Medulla oblongata (tissue), 1 donor: ENCODE data around the gene CLIP4.
A peak's percentile ranks its signal among the peaks of the same experiment; 100 is the strongest.

ENCODE experiments used
- DNase-seq: peaks from one replicate; pipeline ENCODE4 v3.0.0-alpha.2; 2015; ENCODE audit errors: extremely low spot score

CLIP4 gene

GRCh38 chr2:29139152-29139551 lies 23.9 kb downstream of the CLIP4 start:
- DNase-seq: no peak

DNA sequence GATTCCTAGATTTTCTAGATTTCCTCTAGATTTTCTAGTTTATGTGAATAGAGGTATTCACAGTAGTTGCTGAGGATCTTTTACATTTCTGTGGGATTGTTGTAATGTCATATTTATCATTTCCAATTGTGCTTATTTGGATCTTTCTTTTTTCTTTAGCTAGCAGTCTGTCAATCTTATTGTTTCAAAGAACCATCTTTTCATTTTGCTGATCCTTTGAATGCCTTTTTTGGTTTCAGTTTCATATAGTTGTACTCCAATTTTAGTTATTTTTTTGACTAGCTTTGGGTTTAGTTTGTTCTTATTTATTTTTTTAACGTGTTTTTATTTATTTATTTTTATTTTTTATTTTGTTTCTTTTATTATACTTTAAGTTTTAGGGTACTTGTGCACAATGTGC lies 24.5 kb downstream of the CLIP4 start:
- DNase-seq: no peak

- DNase-seq: no peak
Measured at GRCh38 chr2:29143657-29144056, 28.4 kb downstream of the CLIP4 start.

- DNase-seq: no peak
Measured at GRCh38 chr2:29146197-29146596, 31.0 kb downstream of the CLIP4 start.

- DNase-seq: no peak
Measured at GRCh38 chr2:29147963-29148362, 32.7 kb downstream of the CLIP4 start.

GRCh38 chr2:29154610-29155009 lies 39.4 kb downstream of the CLIP4 start:
- no peak for DNase-seq

DNA sequence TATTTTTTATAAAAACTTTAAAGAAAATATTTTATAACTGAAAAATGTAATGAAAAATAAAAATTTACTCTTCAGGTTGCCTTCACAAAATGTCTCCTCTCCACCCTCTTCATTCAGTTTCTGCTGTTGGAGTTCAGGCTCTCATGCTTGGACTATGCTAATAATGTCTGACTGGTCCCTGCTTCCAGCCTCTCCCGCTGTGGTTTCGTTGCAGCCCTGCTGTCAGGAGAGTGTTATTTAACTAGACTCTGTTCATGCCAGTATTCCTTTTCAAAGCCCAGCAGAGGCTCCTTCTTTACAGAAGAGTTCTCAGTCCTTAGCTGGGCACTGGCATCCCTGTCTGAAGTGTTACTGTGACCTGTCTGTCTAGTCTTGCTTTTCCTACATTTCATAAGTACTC lies 40.4 kb downstream of the CLIP4 start:
- DNase-seq: peak; percentile 22

DNA sequence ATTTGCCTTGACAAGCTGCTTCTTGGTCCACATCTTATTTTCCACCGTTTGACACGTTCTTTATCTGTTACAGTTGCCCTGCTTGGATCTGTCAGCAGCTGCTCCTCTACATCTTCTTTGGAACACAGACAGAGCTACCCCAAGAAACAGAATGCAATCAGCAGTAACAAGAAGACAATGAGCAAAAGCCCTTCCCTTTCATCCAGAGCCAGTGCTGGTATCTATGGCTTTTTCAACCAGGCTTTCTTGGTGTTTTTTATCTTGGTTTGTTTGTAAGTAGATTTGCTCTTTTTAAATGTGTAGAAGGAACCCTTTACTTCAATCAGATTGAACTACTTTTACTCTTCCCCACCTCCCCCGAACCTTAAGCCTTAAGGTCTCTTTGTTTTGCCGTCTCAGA lies 41.9 kb downstream of the CLIP4 start:
- no peak for DNase-seq

DNA sequence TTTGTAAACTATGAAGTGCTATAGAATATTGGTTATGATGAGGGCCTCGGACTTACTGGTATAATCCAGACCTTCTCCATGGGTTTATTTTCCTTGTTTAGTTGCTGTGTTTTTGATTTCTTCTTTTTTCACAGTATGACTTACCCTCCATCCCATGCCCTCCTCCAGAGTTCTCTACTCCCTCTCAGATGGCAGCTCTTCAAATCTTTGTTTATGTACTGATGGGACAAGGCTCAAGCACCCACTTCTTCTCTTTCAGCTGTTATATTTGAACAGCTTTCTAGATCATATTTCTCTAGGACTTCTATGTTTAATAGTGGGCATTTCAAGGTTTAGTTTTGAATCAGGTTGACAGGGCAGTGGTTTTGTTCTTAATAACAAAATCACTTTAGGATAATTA lies 43.9 kb downstream of the CLIP4 start:
- DNase-seq: no peak

DNA sequence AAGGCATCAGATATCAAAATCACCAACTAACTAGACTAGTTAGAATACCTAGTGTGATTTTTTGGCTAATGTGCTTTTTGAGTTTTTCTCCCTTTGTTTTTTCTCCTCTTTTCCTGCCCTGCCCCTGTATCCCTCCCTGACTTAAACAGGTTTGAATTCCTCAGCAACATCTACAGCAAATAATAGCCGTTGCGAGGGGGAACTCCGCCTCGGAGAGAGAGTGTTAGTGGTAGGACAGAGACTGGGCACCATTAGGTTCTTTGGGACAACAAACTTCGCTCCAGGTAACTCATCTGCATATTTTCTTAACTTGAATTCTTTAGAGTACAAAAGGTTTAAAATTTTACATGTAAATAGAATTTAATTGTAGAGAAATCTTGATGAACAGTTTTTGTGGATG lies 45.0 kb downstream of the CLIP4 start:
- DNase-seq: no peak

DNA sequence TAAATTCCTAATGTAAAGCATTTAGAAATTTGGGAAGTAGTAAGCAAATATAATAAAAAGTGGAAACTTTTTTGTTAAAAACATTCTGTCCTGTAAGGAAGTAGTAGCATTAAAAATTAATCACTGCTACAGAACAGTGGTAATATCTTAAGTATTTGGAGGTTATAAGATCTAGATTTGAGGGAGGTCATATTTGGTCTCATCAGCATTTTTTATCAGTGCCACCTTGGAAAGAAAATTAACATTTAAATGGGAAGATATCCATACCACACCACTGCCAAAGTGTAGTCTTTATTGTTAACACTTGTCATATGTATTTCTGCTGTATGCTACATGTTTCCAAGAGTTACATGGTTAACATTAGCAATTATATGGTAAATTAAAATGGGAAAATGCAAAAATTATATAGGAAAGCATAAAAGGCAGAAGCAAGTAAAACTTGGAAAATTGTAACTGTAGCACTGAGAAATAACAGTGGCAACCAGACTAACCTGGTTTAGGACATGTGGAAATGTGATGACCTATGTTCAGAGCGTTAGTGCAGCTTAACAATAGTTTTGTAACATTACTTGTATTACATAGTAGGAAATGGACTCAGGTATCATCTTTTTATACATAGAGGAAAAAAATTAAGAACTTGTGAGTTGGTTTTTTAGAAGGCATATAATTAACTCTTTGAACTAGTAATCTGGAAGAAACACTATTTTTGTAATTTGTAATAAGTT lies 47.2 kb downstream of the CLIP4 start:
- no peak for DNase-seq

DNA sequence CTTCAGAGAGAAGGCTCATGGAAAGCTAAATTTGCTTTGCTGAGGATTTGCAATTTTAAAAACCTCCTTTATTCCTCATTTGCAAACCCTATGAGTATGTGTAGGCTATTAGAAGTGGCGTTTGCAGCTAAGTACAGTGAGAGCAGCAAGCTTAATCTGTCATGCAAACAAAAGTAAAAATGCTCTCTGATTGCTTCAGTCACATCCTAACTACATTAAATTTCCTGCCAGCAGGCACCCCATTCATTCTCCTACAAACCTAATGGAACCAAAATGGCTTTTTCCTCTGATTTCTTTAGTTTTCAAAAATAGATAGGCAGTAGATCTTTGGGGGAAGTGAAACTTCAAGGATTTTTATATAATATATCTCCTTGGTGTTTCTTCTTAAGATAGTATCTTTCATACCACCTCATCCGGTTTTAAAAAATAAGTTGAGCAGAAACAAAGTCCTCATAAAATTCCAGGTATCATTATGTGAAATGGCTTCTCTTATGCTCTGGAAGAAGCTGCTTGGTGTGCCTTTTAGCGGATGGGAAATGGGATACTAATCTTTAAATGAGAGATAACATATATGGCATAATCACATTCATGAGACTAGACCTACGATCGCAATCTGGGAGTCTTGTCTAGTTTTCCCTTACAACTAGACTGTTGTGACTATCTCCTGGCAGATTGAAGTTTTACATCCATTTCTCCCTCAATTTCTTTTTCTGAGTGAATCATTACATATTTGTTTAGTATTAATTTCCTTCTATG lies 49.1 kb downstream of the CLIP4 start:
- no peak for DNase-seq

DNA sequence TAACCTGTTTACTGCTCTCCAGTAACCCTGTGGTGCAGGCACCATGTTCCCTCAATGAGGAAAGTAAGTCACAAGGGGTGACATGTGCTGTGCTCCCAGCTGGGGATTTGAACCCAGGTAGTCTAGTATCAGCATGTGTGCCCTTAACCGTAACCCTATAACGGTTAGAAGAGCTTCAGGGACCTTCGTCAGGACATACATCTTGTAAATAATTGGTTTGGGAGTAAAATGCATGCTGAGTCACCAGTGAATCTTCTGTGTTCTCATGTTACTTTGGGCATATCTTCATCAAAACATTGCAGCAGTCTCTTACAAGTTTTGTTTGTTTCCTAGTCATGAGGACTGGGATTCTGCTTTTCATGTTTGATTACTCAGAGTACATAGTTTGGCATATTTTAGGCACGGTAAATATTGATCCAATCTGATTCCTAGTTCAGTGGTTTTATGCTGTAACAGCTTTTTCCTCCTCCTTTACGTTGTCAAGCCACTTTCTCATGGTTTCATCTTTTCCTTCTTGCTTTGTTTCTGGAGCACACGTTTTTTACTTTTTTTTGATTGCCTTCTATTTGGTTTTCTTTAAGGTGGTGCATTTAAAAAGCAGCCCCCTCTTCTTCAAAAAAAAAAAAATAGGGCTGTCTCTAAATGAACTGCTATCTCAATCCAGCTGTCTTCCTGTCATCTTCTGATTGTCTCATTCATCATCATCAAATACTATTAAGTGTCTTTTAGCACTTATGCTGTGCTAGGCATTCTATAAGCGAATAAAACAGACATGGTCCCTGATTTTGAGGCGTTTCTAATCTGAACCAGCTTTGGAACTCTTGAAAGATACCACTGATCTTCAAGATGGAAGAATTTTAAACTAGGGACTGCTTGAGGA lies 50.4 kb downstream of the CLIP4 start:
- DNase-seq: no peak

GRCh38 chr2:29166242-29167039 lies 51.2 kb downstream of the CLIP4 start:
- DNase-seq: no peak

DNA sequence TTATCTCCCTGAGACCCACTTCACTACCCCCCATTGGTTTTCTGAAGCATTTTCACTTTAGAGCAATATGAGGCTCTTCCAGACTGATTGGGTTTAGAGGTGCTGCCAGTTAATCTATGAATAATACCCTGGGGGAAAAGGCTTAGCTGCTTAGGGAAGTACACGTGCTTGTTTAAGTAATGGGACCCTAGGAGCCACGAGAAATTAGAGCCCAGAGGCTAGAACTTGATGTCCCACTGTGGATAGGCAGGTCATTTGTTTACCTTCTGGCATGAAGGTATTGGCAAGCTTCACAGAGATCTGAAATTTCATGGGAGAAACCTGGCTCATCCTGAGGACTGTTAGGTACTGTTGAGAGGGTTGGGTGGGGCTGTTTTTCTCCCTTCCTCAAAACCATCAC lies 59.7 kb downstream of the CLIP4 start:
- no peak for DNase-seq

GRCh38 chr2:29175338-29175737 lies 60.1 kb downstream of the CLIP4 start:
- DNase-seq: no peak

DNA sequence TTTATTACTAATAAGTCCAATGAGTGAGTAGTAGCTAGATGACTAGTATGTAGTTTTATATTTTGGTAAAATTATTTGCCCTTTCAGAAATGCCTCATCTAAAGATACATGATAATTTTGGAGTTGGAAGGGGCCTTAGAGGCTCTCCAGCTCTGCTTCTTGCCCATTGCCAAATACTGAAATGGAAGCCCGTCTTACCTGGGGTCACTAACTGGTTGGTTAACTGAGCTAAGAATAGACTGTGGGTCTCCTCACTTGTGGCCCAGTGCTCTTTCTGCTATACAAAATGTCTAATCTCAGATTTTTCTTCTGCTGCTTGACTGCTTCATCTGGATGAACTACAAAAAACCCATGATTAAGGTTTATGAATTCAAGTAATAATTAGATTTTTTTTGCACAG lies 67.1 kb downstream of the CLIP4 start:
- DNase-seq: no peak

DNA sequence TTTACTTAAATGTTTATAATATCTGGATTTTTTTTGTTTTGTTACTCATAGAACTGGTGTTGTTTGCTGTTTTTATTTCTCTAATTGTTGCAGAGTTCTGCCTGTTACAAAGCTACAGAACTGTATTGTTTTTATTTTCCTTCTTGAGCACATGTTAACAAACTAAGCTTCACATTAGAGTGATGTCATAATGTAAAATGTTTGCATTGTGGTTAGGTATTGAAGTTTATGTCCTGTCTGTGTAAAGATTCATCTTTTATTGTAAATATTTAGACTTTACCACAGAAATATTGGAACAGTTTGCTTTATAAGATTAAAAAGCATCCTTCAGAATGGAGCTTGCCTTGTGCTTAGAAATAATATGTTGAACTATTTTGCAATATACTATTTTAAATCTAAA lies 67.7 kb downstream of the CLIP4 start:
- no peak for DNase-seq

DNA sequence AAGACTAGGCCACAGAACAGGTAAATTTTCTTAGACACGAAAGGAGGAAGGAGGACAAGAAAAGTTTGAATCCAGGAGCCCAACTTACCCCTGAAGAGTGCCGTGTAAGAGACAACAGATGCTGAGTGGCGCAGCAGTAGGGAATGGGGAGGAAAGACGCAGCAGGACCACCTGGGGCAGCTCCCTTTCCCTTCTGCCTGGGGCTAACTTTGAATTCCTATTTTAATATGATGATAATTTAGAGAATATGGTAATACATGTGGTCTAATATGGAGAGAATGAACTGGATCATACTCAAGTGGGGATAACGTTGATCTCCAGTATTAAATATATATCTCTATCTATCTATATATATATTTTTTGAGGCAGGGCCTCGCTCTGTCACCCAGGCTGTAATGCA lies 69.3 kb downstream of the CLIP4 start:
- no peak for DNase-seq

- DNase-seq: no peak
Measured at GRCh38 chr2:29186817-29187216, 71.6 kb downstream of the CLIP4 start.

DNA sequence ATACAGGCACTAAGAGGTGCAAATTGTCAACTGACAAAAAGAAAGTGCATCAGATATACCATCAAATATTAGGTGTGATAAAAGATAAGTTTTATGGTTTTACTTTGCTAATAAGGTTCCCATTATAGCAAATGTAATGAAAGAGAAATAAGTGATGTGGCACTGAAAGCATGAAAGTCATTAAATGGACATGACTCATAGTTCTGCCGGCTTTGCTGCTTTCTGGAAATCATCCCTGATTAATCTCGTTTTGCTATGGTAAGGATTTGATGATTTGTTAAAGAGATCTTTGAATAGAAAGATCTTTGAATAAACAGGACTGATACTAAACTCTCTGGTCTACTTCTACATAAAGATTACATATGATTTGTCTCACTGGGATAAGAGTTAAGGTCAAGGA lies 72.7 kb downstream of the CLIP4 start:
- no peak for DNase-seq

- DNase-seq: no peak
Measured at GRCh38 chr2:29189052-29189451, 73.8 kb downstream of the CLIP4 start.
